ENCODE measurements around the gene RPTOR. TPM values are rescaled to one million over a fixed set of nuclear protein-coding genes. Genes with fewer than 3 reads are reported as not detected.

Gene RPTOR
- total RNA-seq, 3 donors from 2014 or later: 21.4 to 27.5 (median 23.6) TPM

- TF ChIP-seq POLR2AphosphoS5 (IDR thresholded peaks at IDR 0.05) (no peak), CTCF (IDR thresholded peaks at IDR 0.05) (no peak), POLR2A (IDR thresholded peaks at IDR 0.05) (no peak)
- intact Hi-C loops (cut with DNase I; ENCODE audit: low total_unique reads): no loop called here
- no peaks in the 10 kb centered on the region for H3K27me3 ChIP-seq
- no peaks in the 10 kb centered on the region for H3K9me3 ChIP-seq
- H3K4me1 ChIP-seq: no peaks in the 10 kb centered on the region
- no peak overlapping the region for H3K27ac ChIP-seq
- H3K4me3 ChIP-seq: no peak overlapping the region
- no peak for DNase-seq (ENCODE audit: low spot score in 2 of 2)
- H3K36me3 ChIP-seq: no peaks in the 10 kb centered on the region
Measured at GRCh38 chr17:80731323-80731722, 186.7 kb downstream of the RPTOR start.

GRCh38 chr17:80732268-80732667 lies 187.6 kb downstream of the RPTOR start:
- no peak overlapping the region for H3K27ac ChIP-seq
- no peaks in the 10 kb centered on the region for H3K4me1 ChIP-seq
- intact Hi-C loops (cut with DNase I; ENCODE audit: low total_unique reads): no loop called here
- no peaks in the 10 kb centered on the region for H3K9me3 ChIP-seq
- no peak for DNase-seq (ENCODE audit: low spot score in 2 of 2)
- TF ChIP-seq POLR2AphosphoS5 (IDR thresholded peaks at IDR 0.05) (no peak), POLR2A (IDR thresholded peaks at IDR 0.05) (no peak), CTCF (IDR thresholded peaks at IDR 0.05) (no peak)
- no peaks in the 10 kb centered on the region for H3K27me3 ChIP-seq
- no peak overlapping the region for H3K4me3 ChIP-seq
- H3K36me3 ChIP-seq: no peaks in the 10 kb centered on the region

DNA sequence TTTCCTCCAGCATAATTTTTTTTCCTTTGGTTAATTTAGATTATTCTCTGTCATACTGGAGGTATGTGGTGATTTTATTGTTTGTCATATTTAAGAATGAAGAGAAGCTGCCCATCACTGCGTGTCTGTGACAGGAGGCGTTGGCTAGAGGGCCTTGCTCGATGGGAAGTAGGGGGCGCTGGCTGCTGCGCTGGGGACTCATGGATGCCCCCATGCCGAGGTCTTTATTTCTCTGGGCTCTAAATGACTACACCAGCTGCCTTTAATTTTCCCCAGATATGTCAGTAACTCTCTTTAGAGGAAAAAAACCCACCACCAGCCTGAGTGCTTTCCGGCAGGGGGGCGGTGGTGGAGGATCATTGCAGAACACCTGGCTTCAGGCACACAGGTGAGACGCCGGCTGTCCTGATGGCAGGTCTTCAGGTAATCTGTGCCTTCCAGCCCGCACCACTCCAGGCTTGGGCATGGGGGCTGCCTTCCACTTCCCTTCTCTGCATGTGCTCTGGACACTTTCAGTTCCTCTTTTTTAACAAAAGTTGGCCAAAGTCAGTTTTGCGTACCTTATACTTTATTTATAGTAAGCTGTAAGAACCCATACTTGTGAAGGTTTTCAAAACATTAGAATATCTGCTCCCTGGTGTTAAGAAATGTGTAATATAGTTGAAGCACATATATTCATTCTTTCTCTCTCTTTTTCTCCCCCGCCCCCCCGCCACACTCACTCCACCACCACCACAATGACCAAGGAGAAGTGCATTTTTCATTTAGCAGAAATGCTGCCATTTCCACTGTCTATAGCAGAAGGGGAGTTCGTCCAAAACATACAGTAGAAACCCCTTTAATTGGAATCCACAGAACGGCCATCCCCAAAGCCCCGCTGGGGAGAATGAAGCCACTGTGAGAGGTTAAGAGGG lies 192.7 kb downstream of the RPTOR start:
- Histone ChIP-seq H3K9me3 (no peaks in the 10 kb centered on the region), H3K4me3 (no peak overlapping the region), H3K36me3 (no peaks in the 10 kb centered on the region), H3K27me3 (no peaks in the 10 kb centered on the region), H3K4me1 (no peaks in the 10 kb centered on the region), H3K27ac (no peak overlapping the region)
- TF ChIP-seq POLR2A (IDR thresholded peaks at IDR 0.05) (no peak), CTCF (IDR thresholded peaks at IDR 0.05) (no peak), POLR2AphosphoS5 (IDR thresholded peaks at IDR 0.05) (no peak)
- intact Hi-C loops (cut with DNase I; ENCODE audit: low total_unique reads): no loop called here
- no peak for DNase-seq (ENCODE audit: low spot score in 2 of 2)

DNA sequence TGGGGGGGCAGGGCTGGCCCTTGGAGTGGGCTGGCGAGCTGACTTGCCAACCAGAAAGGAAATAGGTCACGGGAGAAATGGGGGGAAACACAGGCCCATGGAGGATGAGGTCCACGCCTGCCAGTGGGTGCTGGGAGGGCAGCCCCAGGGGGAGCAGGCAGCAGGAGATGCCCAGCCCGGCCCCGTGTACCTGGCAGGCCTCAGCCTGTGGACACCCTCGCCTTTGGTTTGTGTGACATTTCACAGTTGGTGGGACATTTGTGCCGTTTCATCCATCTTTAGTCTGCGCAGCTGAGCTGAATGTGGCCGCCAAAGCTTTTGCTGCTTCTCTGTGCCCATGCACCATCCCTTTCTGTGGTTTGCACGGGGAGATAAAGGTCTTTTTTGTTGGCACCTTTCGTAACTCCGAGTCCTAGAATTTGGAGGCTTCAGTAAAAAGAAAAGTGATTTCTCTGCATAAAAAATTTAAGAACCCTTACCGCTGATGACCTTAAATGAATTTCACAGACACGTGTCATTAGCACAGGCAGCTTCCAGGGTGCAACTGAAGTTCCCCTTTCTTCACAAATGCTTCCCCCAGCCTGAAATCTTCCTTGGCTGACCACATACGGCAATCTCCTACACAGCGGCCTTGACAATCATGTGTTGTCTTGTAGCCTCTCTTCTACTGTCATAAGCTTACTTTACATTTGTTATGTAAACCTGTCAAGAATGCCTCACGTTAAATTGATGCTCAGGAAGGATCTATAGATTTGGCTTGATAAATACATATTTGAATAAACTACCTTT lies 193.6 kb downstream of the RPTOR start:
- H3K4me1 ChIP-seq: no peaks in the 10 kb centered on the region
- H3K9me3 ChIP-seq: no peaks in the 10 kb centered on the region
- intact Hi-C loops (cut with DNase I; ENCODE audit: low total_unique reads): no loop called here
- H3K4me3 ChIP-seq: no peak overlapping the region
- no peak for DNase-seq (ENCODE audit: low spot score in 2 of 2)
- H3K36me3 ChIP-seq: no peaks in the 10 kb centered on the region
- TF ChIP-seq POLR2AphosphoS5 (IDR thresholded peaks at IDR 0.05) (no peak), CTCF (IDR thresholded peaks at IDR 0.05) (no peak), POLR2A (IDR thresholded peaks at IDR 0.05) (no peak)
- H3K27me3 ChIP-seq: no peaks in the 10 kb centered on the region
- H3K27ac ChIP-seq: no peak overlapping the region
